IPS DF 4.7 (cell line): Measurements from ENCODE around the gene CYBC1.
"Not testable (repeated sequence)": the region's sequence is repeated elsewhere in the genome, so short reads cannot be mapped to it uniquely, and the experiment has no call there.

Experiments
- DNase-seq: peaks from one replicate; pipeline ENCODE4 v3.0.0-alpha.2; 2013; ENCODE audit warnings: low spot score; ENCODE audit errors: extremely low read depth

Gene CYBC1

DNA sequence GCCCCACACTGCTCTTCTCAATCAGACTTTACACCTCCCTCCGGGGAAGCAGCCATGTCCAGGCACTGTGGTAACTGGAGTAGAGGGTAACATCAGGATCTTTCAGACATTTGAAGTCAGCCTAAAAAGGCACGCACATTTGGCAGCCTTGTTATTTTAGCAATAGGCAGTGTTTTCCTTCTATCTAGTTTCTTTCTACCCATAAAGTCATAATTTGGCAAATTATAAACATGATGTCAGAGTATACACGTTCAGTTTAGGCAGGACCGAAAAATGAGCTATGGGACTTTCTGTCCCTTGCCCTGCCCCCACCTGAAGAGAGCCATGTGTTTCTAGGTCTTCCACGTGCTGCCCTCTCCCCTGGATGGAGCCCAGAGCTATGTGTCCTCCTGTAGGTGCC is 29.1 kb upstream of the CYBC1 start:
- DNase-seq = no peak

DNA sequence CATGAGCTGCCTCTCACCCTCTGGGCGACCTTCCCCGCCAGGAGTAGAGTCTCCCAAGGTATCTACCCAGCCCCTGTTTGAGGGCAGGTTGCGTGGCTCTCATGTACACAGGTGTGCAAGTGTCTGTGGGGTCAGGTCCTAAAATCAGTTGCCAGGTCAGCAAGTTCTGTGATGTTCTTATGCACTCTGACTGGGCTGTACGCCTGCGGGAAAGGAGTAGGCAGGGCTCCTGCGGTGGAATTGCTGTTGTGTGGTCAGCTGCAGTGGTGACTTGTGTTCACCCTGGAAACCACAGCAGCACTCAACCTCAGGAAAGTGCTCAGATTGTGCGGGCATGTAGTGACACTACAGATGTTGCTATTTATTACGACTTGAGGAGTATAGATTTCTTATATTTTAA is 27.4 kb upstream of the CYBC1 start:
- no peak for DNase-seq

DNA sequence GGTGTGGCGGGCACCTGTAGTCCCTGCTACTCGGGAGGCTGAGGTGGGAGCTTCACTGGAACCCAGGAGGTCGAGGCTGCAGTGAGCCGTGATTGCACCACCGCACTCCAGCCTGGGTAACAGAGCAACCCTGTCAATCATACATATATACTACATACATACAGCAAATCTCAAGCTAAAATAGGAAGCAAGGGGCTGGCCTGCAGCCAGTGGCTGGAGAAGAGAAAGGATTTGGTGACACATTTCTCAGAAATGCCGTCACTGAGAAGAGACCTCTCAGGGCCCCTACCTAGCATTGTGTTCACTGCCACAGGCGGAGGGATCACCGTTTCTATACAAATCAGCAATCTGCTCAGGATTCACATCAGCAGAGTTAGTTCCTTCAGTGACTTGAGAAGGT is 24.9 kb upstream of the CYBC1 start:
- DNase-seq = no peak

DNA sequence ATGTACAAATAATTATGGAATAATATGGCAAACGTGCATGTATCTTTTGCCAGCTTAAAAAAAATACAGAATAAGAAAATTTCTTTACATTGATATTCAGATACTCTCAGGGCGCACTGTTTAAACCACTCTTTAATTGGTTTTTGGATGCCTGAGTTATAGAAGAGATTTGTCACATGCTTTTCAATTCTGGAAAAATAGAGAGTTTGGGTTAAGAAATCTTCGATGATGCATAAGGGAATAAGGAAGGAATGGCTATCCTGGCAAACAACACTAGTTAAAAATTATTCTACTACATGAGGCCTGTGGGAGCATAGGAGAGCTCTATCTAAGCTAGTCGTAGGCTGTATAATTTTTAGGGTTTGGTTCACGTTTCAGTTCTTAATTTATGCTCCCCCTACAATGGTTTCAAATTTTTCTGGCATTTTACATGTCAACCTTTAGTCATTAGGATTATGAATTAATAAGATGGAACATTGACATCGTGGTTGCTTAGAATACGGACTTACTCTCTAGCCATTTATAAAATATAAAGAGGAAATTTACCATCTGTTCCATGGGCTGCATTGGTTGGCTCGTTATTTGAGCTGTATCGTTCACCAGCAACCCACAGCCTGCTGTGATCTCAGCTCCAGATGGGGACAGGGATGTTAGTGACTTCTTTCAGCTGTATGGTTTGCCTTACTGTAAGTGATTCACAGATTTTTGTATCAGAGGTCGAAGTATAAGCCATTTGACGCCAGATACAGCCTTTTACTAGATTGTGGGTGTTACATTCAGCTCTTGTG is 23.9 kb upstream of the CYBC1 start:
- no peak for DNase-seq

DNA sequence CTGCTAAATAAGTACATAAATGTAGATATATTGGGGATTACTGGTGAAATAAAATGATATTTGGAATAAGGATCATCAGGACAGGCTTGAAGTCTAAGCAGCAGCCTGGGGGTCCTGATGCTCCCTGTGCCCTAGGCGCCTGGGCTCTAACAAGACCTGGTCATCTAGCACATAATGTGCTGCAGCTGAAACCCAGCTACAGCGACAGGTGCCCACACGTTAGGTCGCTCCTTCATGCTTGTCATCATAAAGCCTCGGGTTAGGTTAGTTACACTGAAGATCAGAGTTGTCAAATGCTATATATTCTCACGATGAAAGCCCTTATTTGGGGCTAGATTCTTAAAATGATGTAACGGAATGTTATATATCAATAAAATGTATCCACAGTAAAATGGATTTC is 19.5 kb upstream of the CYBC1 start:
- no peak for DNase-seq

DNA sequence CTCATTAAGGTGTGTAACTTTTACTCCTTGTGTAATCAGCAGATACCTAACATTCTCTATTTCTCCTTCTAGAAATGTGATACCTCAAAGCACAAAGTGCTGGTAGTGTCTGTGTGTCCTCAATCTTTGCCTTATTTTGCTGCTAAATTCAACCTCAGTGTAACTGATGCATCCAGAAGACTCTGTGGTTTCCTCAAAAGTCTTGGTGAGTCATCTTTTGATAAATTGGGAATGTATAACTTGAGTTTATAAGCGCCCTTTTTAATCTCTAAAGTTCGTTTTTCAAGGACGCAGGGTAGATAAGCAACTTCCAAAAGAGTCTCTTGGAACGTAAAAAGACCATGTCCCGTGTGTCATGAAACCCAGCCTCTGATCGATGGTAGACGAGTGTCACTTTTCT is 18.1 kb upstream of the CYBC1 start:
- no peak for DNase-seq

DNA sequence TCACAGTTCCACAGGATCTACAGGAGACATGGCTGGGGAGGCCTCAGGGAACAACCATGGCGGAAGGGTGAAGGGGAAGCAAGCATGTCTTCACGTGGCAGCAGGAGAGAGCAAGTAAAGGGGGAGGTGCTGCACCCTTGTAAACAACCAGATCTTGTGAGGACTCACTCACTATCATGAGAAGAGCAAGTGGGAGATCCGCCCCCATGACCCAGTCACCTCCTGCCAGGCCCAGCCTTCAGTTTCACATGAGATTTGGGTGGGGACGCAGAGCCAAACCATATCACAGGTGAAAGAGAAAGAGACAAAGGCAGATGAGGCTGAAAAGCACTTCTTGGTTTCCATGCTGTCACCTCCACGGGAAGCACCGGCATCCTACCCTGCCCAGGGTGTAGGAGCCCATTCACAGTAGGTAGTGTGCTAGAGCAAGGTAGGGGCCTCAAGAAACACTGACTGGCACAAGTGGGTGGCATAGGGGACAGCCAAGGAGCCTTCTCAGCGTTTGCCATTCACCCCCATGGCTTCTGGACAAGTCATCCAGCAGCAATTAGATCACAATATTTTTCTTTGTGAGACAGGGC is 14.6 kb upstream of the CYBC1 start:
- no peak for DNase-seq

DNA sequence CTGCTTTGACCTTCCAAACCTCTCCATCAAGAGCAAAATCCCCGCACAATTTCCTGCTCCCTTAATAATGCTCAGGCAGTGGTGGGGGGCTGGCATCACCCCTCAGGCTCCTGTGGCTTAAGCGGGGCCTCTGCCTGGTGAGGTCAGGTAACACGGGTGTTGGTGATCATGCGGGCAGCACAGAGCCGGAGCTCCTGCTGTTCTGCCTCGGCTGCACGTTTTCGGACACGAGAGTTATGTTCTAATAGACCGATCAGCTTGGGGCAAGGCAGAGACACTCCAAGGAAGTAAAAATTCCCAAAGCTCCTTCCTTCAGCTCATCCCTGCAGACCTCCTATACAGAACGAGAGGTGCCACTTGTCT is 14.0 kb upstream of the CYBC1 start:
- no peak for DNase-seq

DNA sequence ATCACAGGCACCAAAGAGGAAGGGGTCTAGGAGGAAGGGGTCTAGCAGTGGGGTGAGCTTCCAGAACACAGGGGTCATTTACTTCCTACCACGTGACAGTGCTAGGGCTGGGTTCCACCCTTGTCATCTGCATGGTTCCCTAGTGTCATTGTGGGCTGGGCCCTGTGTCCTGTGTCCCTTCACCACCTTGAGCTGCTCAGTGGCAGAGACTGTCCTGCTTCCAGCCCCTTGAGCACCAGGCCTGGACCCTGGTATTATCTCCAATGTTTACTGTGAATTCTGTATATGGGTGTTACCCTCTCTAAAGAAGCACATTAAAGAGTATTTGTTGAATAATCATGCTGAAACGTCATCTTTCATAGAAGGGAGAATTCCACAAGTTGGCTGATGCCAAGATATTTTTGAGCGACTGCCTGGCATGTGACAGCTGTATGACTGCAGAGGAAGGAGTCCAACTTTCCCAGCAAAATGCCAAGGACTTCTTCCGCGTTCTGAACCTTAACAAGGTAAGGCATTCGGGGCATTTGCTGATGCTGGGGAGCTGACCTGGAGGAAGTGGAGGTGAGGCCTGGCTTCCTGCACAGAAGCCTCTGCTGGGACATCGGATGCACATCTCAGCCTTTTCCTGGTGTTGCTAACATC is 13.5 kb upstream of the CYBC1 start:
- DNase-seq = no peak

DNA sequence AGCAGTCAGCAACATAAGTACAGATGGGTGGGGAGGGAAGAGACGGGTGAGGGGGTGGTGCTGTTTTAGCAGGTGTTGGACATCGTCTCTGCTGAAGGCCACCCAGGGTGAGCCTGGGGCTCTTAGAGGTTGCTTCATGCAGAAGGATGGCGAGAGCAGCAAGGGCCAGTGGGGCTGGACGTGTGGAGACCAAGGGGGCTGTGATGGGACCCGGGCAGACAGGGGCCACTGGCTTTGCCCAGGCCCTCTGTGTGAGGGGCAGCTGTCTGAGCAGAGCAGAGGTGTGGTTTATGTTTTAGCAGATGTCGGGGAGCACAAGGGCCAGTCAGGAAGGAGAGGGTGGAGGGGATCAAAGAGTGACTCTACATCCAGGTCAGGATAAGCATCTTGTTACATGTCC is 12.8 kb upstream of the CYBC1 start:
- DNase-seq = no peak

DNA sequence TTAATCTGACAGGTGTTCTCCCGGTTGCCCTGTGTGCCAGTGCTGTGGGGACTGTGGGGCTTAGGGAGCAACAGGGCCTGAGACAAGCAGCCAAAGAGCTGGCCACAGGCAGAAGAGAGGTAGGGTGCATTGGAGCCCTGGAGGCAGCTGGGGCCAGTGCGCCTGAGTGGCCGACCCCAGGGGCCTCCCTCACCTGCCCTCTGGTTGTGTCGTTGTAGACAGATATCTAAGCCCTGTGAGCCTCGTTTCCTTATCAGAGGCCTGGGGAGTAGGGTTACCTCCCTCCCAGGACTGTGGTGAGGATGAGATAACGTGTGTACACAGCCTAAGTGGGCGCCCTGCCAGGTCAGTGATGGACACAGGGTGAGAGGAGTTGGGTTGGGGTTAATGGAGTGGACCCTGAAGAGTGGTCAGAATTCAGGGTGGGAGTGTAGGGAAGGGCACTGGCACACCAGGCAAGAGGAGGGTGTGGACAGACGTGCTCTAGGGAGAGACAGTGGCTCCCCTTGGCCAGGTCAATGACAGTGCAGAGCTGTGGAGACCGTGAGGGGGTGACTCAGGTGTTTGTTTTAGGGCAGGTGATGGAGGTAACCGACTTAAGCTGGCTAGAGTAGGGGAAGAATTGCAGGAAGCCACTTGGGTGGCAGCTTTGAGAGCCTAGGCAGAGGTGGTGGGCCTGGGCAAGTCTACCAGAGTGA is 11.4 kb upstream of the CYBC1 start:
- DNase-seq = no peak

DNA sequence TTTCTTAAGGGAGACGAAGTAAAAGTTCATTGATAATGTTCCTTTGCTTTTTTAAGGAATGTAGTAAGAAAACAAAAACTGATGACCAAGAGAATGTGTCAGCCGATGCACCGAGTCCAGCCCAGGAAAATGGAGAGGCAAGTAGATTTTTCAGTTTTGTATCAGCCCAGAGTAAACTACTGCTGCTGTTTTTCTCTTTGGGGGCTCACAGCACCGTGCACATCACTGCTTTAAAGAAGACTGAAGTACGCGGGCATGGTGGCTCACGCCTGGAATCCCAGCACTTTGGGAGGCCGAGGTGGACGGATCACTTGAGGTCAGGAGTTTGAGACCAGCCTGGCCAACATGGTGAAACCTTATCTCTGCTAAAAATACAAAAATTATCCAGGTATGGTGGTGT is 9.4 kb upstream of the CYBC1 start:
- DNase-seq = not testable (repeated sequence)

DNA sequence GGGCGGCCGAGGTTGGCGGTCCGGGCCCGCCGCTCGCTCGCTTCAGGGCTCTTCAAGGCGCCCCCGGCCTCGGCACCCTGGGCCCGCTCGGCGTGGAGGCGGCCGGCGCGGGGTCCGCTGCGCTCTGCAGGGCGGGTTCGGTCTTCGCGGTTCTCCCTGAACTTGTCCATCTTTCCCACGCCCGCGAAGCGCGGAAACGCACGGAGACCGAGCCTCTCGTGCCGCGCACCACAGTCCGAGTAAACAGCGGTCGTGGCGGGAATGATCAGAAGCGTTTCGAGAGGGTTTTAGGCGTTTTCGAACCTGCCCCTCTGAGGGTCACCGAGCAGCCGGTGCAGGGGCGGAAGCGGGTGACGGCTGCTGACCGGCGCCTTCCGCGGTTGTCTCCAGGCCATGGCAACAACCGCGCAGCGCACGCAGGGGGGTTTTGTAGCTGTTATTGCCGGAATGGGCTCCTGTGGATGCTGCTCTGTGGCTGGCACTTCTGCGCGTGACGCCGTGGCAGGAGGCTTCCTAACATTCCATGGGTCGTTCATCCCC is 8.4 kb upstream of the CYBC1 start:
- DNase-seq = no peak

DNA sequence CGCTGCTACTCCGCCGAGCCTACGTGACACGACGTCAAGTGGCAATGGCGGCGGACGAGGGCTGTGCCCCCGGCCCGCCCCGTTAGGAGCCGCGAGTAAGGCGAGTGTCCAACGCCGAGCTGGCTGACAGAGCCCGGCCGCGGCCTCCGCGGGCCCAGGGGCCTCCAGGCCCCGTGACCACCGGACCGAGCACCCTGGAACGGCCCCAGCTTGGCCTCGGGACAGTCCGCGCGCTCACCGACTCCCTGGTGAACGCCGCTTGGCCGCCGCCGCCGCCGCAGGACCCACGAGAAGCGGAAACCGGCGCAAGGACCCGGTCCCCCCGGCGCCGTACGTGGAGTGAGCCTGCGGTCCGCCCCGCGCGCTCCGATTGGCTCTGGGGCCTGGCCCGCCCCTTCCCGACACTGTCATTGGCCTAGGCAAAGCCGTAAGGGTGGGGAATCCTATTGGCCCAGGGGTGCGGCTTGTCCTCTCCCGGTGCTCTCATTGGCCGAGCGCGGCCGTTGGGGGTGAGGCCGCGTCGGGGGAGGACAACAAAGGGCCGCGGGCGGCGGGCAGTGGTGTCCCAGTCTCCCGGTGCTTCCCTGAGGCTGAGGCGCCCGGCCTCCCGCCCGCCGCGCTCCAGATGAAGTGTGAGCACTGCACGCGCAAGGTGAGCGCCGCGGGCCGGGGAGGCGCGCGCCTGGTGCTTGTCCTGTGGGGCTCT is 7.8 kb upstream of the CYBC1 start, which contains the start of gene NARF:
Gene NARF (plus strand): TSS at position 563 of the 706 bp plus-strand sequence. CDS start 63 bp downstream, at position 626.
- DNase-seq = peak; percentile 69

DNA sequence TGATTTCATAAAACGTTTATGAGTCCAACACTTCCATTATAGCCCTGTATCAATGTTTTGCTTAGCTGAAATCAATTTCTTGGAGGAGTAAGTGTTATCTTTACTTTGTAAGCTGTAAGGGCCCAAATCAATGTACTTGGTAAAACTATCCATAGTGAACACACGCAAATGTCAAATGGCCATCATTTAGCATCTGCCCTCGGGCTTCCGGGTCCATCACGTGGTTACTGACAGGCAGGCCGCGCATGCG is 7.3 kb upstream of the CYBC1 start:
- DNase-seq = no peak

DNA sequence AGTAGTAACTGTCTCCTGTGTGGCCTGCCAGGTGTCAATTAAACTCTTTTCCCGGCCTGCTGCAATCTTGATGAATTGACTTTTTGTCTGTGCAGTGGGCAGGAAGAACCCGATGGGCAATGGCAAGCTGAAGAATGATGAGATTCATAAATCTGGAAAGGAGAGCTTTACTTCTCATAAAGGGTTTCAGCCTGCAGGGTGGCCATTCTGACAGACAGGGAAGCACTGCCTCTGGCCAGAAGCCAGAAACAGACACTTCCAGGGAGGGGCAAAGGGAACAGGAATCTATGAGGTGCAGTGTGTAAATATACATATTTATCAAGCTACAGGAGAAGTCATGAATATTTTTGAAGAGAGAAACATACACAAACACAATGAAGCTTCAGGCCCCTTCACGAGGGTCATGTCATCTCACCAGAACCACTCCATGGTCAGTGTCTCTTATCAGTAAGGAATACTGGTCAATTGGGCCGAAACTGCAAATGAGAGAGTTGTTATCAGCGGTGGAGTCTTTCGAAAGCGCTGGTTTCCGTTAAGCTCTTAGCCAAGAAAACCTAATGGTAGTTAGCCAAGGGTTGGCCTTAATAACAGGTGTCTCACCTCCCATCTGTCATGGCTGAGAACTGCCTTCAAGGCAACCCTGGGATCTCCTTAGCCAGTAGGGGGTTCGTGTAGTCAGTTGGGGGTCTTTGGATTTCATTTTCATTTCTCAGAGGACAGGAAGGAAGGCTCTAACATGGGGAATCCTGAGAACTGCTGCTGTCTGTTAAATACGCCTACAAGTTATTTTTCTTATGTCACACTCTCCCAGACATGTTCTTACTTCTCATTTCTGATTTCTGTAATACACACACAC is 6.7 kb upstream of the CYBC1 start:
- no peak for DNase-seq

DNA sequence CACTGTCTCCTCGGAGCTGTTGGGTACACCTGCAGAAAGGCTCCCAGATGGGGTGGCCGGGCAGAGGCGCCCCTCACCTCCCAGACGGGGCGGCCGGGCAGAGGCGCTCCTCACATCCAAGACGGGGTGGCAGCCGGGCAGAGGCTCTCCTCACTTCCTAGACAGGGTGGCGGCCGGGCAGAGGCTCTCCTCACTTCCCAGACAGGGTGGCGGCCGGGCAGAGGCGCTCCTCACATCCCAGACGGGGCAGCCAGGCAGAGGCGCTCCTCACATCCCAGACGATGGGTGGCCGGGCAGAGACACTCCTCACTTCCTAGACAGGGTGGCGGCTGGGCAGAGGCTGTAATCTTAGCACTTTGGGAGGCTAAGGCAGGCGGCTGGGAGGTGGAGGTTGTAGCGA is 3.2 kb upstream of the CYBC1 start:
- DNase-seq = not testable (repeated sequence)

DNA sequence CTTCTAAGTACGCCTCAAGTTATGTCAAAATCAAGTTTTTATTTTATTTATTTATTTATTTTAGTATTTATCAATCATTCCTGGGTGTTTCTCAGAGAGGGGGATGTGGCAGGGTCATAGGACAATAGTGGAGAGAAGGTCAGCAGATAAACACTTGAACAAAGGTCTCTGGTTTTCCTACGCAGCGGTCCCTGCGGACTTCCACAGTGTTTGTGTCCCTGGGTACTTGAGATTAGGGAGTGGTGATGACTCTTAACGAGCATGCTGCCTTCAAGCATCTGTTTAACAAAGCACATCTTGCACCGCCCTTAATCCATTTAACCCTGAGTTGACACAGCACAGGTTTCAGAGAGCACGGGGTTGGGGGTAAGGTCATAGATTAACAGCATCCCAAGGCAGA is 2.6 kb upstream of the CYBC1 start:
- DNase-seq = not testable (repeated sequence)

DNA sequence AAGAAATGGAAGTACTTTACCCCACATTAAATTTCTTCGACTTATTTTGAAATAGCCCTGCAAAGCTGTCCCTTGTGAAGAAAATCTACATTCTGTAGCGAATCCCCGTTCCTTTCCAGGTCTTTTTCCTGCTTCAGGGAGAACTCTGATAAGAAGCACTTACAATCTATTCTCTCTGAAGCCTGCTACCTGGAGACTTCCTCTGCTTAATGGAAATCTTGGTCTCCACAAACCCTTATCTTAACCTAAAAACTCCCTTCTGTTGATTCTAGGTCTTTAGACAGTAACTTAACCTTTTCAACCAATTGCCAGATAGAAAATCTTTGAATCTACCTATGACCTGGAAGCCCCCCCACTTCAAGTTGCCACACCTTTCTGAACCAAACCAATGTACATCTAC is 1.6 kb upstream of the CYBC1 start:
- no peak for DNase-seq

DNA sequence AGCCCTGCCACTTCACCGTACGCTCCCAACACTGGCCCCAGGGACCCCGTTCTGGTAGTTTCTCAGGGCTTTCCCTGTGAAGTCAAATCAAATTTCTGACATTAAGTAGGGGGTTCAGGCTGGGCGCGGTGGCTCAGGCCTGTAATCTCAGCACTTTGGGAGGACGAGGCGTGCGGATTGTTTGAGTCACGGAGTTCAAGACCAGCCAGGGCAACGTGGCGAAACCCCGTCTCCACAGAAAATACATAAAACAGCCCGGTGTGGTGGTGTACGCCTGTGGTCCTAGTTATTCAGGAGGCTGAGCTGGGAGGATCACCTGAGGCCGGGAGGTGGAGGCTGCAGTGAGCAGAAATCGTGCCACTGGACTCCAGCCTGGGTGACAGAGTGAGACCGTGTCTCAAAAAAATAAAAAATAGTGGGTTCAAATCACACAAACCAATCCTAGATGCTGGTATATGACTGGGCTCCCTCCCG is 632 bp downstream of the CYBC1 start:
- no peak for DNase-seq
